ENCODE measurements around the gene PCGF5.
A peak's percentile ranks its signal among the peaks of the same experiment; 100 is the strongest.
"Not testable (repeated sequence)": the region's sequence is repeated elsewhere in the genome, so short reads cannot be mapped to it uniquely, and the experiment has no call there.

The PCGF5 gene

DNA sequence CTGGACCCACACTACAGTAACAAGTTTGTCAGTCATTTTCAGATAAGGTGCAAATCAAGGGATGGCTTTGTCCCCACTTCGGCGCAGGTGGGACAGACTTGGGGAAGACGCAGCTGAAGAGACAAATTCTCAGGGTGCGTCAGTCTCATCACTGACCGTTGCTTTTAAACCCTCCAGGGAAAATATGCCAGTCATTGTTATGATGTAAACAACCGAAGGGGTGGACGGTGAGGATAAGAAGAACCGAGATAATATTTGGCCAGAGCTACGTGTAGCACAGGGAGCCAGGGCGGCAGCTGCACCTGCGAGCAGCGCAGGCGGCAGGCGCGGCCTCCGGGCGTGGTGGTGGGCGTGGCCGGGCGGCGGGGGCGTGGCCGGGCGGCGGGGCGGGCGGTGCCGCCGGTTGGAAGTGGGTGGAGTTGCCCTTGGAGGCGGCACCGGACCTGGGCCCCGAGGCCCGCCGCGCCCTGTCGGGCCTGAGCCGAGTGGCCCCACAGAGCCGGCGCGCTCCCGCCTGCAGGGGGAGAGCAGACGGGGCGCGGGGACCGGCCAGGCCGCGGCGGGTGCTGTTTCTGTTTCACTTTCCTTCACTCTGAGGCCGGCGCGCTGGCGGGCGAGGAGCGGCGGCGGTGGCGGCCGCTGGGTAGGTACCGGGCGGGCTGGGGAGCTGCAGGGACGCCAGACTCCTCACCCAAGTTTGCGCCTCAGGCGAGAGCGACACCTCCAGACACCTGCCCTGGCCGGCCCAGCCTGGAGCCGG, at the start of gene PCGF5:
Gene PCGF5 (plus strand): TSS at position 470 of the 760 bp plus-strand sequence. CDS start 2,209 bp downstream, outside the sequence.
- DNase-seq = peak; percentile 93
- ATAC-seq = peak; percentile 99
- Mint-ChIP-seq H3K4me3 (peak within 1 kb of the TSS; percentile 89 to 91), H3K4me1 (peaks cover 48% of the 10 kb centered on the region), H3K9me3 (no peaks in the 10 kb centered on the region), H3K27me3 (no peaks in the 10 kb centered on the region), H3K27ac (peak within 1 kb of the TSS; percentile 83 to 92)

DNA sequence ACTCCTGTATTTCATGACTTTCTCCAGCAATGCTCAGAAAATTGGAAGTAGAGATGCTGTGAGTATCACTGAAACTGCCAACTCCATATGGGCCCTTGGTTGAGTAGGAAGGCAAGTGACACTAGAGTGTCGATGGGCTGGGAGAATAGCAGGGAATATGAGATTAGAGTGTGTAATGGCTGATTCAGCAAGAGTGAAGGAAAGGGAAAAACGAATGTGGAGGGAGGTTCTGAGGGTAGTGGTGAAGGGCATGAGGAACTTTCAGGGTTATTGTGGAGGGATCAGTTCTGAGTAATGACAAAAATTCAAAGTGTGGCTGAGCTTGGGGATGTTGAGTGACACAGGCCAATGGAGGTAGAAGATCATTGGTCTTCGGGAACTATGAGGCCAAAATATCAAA, 49.0 kb upstream of the PCGF5 start:
- ATAC-seq (no peak), DNase-seq (no peak)
- H3K4me3 Mint-ChIP-seq = no peak overlapping the region
- H3K4me1 Mint-ChIP-seq = peaks cover 14% of the 10 kb centered on the region
- H3K27me3 Mint-ChIP-seq = no peaks in the 10 kb centered on the region
- peaks cover 19 to 22% of the 10 kb centered on the region in 2 donors for H3K9me3 Mint-ChIP-seq
- no peak overlapping the region for H3K27ac Mint-ChIP-seq

DNA sequence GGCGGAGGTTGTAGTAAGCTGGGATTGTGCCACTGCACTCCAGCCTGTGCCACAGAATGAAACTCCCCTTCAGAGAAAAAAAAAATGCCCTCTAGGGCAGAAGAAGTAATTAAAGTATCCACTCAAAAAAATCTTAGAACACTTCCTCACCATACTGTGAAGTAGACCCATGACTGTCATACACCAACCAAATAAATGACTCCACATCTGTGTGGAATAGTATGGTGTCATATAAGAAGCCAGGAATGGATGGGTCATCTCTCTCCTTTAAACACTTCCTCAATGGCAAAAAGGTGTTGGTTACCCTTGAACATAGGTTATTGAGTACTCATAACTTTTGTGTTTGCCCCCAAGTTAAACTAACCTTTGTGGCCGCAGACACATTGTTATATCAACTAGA, 48.1 kb upstream of the PCGF5 start:
- Mint-ChIP-seq H3K4me1 (peaks cover 18% of the 10 kb centered on the region), H3K27me3 (no peaks in the 10 kb centered on the region), H3K27ac (no peak overlapping the region), H3K4me3 (no peak overlapping the region), H3K9me3 (peaks cover 19 to 20% of the 10 kb centered on the region in 2 donors)
- no peak for DNase-seq
- ATAC-seq = no peak

DNA sequence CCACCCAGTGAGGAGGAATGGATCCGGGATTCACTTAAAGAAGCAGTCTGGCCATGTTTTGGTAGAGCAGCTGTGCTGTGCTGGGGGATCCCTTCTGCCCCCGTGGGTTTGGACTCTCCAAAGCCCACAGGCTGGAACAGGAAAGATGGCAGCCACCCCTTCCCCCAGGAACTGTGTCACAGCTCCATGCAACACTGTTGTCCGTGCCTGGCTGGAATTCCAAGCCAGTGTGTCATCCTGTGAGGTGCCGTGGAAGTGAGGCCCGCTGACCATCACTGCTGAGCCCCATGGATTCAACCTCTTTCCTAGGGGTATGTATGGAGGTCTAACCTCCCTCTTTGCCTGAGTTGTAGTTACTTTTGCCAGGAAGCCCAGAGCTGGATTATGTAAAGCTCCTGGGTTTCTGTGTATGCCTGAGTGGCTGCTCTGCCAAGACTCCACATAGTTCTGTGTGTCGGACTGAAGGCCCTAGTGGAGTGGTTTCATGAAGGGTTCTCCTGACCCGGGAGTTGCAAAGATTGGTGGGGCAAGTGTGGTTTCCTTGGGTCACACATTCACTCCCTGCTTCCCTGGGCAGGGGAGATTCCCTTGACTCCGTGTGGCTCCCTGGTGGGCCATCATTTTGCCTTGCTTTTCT, 35.1 kb upstream of the PCGF5 start:
- no peak for ATAC-seq
- peaks cover 85% of the 10 kb centered on the region for H3K4me1 Mint-ChIP-seq
- no peaks in the 10 kb centered on the region for H3K27me3 Mint-ChIP-seq
- no peak for DNase-seq
- peak overlapping the region in 1 of 2 donors; percentile 49 for H3K27ac Mint-ChIP-seq
- H3K4me3 Mint-ChIP-seq = no peak overlapping the region
- peaks cover 2 to 14% of the 10 kb centered on the region in 2 donors for H3K9me3 Mint-ChIP-seq

DNA sequence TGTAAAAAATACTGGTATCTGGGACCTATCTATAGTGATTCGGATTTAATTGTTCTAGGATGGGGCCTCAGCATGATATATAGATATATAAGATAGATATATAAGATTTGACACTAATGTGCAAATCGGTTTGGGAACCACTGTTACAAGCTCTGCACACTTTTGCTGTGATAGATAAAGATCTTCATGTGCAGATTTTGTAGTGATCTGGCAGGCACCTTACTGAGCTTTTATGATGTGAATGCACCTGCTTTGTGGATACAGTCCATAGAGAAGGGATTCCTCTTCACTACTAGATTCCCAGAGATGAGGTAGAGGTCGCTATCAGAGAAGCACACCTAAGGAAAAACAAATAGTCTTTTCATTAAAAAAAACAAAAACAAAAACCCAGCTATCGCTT, 33.3 kb upstream of the PCGF5 start:
- no peaks in the 10 kb centered on the region for H3K27me3 Mint-ChIP-seq
- H3K27ac Mint-ChIP-seq = no peak overlapping the region
- DNase-seq (no peak), ATAC-seq (no peak)
- H3K4me3 Mint-ChIP-seq = no peak overlapping the region
- peaks cover 85% of the 10 kb centered on the region for H3K4me1 Mint-ChIP-seq
- peaks cover 0 to 7% of the 10 kb centered on the region in 2 donors for H3K9me3 Mint-ChIP-seq

DNA sequence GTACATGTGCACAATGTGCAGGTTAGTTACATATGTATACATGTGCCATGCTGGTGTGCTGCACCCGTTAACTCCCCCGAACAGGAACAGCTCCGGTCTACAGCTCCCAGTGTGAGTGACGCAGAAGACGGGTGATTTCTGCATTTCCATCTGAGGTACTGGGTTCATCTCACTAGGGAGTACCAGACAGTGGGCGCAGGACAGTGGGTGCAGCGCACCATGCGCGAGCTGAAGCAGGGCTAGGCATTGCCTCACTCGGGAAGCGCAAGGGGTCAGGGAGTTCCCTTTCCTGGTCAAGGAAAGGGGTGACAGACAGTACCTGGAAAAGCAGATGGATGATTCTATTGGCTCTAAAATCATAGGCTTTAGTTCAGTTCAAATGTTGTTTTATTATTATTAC, 32.5 kb upstream of the PCGF5 start:
- H3K9me3 Mint-ChIP-seq, H3K4me3 Mint-ChIP-seq, DNase-seq, H3K27me3 Mint-ChIP-seq, H3K27ac Mint-ChIP-seq, ATAC-seq: not testable (repeated sequence)
- H3K4me1 Mint-ChIP-seq = peaks cover 84% of the 10 kb centered on the region

DNA sequence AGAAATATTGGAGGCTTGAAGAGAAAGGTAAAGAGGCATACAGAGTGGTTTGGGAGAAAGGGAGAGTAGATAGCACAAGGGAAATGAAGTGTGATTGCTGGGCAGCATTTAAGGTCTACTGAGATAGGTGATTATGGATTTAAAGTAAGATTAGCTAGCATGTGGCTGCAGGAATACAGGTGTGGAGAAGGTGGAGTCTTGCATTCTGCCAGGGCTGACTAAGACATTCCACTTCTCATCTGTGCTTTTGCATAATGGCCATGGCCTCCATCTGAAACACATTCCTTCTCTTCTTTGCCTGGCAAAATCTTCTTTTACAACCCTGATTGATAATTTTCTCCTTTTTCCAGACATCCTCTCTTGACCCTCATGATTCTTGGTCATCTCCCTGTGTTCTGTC, 31.6 kb upstream of the PCGF5 start:
- no peak for ATAC-seq
- H3K4me3 Mint-ChIP-seq = no peak overlapping the region
- no peak for DNase-seq
- no peak overlapping the region for H3K27ac Mint-ChIP-seq
- H3K27me3 Mint-ChIP-seq = no peaks in the 10 kb centered on the region
- H3K4me1 Mint-ChIP-seq = peaks cover 84% of the 10 kb centered on the region
- peaks cover 0 to 8% of the 10 kb centered on the region in 2 donors for H3K9me3 Mint-ChIP-seq

DNA sequence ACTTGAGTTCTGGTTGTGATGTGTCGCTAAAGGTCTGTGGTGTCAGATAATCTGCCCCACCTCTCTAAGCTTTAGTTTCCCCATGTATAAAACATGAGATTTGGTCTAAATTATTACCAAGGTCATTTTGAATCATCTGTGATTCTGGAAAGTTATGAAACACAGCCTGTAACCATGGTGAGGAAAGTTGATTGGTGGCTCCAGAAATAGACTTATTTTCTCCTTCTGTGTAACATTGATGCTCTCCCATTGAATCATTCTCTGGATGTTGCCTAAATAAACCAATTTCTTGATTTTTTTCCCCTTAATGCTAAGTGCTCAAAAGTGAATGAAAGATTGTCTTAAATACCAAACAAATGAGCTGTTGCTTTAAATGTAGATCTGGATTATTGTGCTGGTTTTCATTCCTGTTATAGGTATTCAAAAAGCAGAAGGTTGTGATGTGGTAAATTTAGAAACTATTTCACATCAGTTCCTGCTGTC, 30.0 kb upstream of the PCGF5 start:
- H3K27ac Mint-ChIP-seq = peak overlapping the region in 1 of 2 donors; percentile 91
- H3K27me3 Mint-ChIP-seq = no peaks in the 10 kb centered on the region
- H3K4me1 Mint-ChIP-seq = peaks cover 82% of the 10 kb centered on the region
- DNase-seq (no peak), ATAC-seq (peak; percentile 19)
- H3K9me3 Mint-ChIP-seq = peaks cover 0 to 10% of the 10 kb centered on the region in 2 donors
- no peak overlapping the region for H3K4me3 Mint-ChIP-seq

DNA sequence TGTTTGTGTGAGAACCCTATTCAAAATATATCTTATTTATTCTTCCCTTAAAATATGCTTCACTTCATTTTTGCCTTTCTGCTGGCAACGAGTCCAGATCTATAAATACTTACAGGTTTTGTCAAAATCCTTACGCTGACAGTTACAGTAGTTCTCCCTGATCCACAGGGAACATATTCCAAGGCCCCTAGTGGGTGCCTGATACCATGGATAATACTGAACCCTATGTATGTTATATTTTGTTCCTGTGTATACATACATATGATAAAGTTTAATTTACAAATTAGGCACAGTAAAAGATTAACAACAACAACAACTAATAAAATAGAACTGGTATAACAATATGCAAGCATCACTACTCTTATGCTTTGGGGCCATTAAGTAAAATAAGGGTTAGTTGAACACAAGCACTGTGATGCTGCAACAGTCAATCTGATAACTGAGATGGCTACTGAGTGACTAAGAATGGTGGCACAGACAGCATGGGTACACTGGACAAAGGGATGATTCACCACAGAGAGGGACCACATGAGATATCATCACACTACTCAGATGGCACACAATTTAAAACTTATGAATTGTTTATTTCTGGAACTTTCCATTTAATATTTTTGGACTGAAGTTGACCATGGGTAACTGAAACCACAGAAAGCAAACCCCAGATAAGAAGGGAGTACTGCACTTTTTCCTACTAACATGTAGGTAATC, 29.4 kb upstream of the PCGF5 start:
- H3K4me3 Mint-ChIP-seq = no peak overlapping the region
- ATAC-seq = peak; percentile 86
- peak in 1 of 2 donors; percentile 35 for DNase-seq
- H3K4me1 Mint-ChIP-seq = peaks cover 81% of the 10 kb centered on the region
- peak overlapping the region in 1 of 2 donors; percentile 91 for H3K27ac Mint-ChIP-seq
- no peaks in the 10 kb centered on the region for H3K27me3 Mint-ChIP-seq
- H3K9me3 Mint-ChIP-seq = peaks cover 0 to 10% of the 10 kb centered on the region in 2 donors

DNA sequence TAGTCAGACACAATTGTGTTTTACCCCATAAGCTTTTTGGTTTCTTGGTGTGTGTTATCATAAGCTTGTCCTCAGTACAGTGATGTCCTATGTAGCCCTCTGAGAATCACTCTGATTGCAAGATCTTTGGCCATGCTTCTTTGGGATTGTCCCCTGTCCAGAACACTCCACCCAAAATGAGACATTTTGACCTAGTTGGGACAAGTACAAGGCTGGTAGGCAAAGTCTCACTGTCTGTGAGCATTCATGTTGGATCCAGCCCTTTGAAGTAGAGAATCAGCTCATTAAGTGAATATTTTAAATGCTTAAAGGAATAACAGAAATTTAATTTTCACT, 28.9 kb upstream of the PCGF5 start:
- Mint-ChIP-seq H3K4me1 (peaks cover 82% of the 10 kb centered on the region), H3K4me3 (no peak overlapping the region), H3K9me3 (peaks cover 0 to 10% of the 10 kb centered on the region in 2 donors), H3K27ac (peak overlapping the region in 1 of 2 donors; percentile 26), H3K27me3 (no peaks in the 10 kb centered on the region)
- peak; percentile 6 for ATAC-seq
- DNase-seq = no peak

DNA sequence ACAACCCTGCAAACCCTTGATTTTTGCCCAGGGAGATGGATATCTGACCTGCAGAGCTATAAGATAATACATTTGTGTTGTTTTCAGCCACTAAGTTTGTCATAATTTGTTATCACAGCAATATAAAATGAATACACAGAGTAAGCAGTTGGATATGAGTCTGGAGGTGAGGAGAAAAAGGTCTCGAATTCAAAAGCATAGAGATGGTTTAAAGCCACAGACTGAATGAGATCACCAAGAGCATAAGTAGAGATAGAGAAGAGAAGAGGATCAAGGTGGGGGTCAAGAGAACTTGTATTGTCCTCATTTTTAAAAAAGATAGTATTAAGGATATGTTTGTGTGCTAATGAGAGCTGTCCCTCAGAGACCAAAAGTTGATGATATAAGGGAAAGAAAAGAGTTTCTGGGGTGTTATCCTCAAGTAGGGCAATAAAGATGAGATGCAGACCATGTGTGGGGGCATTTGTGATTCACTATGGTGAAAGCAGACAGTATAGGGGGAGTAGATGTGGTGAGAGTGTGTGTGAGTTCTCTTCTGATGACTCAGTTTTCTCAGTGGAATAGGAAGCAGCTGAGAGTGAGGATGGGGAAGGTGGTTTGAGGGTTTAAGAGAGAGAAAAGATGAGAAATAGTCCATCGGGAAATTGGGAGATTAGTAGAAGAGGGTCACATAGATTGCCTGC, 25.8 kb upstream of the PCGF5 start:
- H3K9me3 Mint-ChIP-seq = peaks cover 0 to 10% of the 10 kb centered on the region in 2 donors
- peak overlapping the region in 1 of 2 donors; percentile 5 for H3K27ac Mint-ChIP-seq
- ATAC-seq (peak; percentile 86), DNase-seq (peak; percentile 38 to 44)
- H3K4me1 Mint-ChIP-seq = peaks cover 91% of the 10 kb centered on the region
- H3K4me3 Mint-ChIP-seq = peak overlapping the region; percentile 12 to 42
- no peaks in the 10 kb centered on the region for H3K27me3 Mint-ChIP-seq

DNA sequence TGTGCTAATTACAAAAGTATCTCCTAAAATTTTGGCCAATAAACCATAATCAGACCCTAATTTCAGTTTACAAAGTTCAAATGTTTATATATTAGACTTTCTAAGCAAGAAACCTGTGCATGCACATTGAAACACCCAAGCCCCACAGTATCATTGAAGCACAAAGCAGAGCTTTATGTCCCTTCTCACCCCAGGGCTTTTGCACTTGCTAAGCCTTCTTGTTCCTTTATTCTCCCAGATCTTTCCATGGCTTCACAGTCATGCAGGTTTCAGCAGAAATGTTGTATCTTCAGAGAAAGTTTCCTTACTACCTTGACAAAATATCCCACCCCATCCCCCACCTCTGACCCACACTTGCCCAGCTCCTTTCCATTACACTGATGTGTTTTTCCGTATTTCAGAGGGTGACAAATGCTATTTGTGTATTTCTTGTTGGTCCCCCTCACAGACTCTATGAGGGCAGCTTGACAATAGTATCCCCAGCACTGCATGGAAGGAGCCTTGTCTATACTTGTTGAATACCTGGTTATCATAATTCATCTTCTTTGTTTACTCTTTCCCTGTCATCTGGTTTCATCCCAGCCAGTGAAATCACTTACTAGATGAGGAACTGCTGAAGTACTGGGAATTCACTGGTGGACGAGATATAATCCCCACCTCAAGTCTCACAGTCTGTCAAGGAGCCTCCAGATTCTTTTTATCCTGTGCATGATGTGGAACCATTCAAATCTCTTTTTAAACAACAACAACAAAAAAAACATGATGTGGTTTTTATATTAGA, 24.0 kb upstream of the PCGF5 start:
- Mint-ChIP-seq H3K9me3 (peaks cover 0 to 10% of the 10 kb centered on the region in 2 donors), H3K4me3 (no peak overlapping the region), H3K27ac (peak overlapping the region in 1 of 2 donors; percentile 29), H3K4me1 (peaks cover 92% of the 10 kb centered on the region), H3K27me3 (no peaks in the 10 kb centered on the region)
- no peak for ATAC-seq
- no peak for DNase-seq

DNA sequence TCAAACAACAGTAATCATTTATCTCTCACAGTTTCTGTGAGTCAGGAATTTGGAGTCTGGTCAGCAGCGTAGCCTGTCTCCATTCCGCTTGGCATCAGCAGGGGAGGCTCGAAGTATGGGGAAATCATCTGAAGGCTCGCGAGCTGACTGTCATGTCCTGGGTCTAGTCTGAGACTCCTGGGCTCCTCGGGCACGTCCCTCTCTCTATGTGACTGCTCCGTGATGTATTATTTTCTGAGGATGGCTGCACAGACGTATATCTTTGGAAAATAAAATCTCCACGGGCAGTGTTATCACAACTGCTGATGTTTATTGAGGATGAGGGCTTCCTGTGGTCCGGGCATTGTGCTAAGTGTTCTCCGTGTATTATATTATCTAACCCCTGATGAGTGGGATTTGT, 23.3 kb upstream of the PCGF5 start:
- Mint-ChIP-seq H3K27me3 (no peaks in the 10 kb centered on the region), H3K4me3 (no peak overlapping the region), H3K4me1 (peaks cover 94% of the 10 kb centered on the region), H3K27ac (peak overlapping the region in 1 of 2 donors; percentile 29), H3K9me3 (peaks cover 0 to 10% of the 10 kb centered on the region in 2 donors)
- ATAC-seq (no peak), DNase-seq (no peak)

DNA sequence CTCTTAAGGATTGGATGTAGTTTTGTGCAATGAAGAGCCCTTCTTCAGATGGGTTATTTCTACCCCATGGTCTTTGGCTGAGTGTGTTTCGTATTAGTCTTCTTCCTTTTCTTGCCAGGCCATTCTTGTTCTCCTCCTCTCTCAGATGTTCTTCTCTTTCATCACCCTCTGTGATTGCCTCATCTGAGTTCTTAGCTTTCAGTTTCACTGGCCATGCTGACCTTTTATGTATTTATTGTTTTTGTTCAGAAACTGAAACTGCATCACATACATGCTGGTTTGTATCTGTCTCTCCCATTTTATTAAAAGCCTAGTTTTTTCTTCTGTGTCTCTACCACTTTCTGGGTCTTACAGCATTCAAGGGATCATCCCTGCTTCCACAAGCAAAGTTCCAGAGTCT, 21.7 kb upstream of the PCGF5 start:
- DNase-seq = peak; percentile 41 to 50
- Mint-ChIP-seq H3K9me3 (peaks cover 0 to 3% of the 10 kb centered on the region in 2 donors), H3K4me1 (peaks cover 91% of the 10 kb centered on the region), H3K4me3 (peak overlapping the region; percentile 59 to 77), H3K27ac (peak overlapping the region; percentile 97 to 99), H3K27me3 (no peaks in the 10 kb centered on the region)
- ATAC-seq = peak; percentile 62
